Stimulated activated naive CD8-positive, alpha-beta T cell treated with anti-CD3 and anti-CD28 coated beads, Interleukin-15, amount 100 ng/mL, for 72 hours (primary cell): ENCODE measurements around the gene ARID1B.

Experiments
- ATAC-seq: fragments of 150-1000 bp; cut with Tn5 transposase; 2 replicates; pipeline ENCODE4 v1.10.0; 2021; ENCODE audit warnings: mild to moderate bottlenecking, moderate library complexity
- DNase-seq, 2 donors: peaks; one replicate each; pipeline ENCODE4 v3.0.0; 2021 to 2022
- H3K27ac Mint-ChIP-seq, 2 donors: one replicate each; pipeline ENCODE4 v1.8.0; 2022; ENCODE audit warnings: mild to moderate bottlenecking in 2 of 2, mixed read lengths in 2 of 2, moderate library complexity in 2 of 2
- H3K27me3 Mint-ChIP-seq: one replicate; pipeline ENCODE4 v1.8.0; 2022; ENCODE audit warnings: mixed read lengths
- H3K4me1 Mint-ChIP-seq: one replicate; pipeline ENCODE4 v1.8.0; 2022; ENCODE audit warnings: mild to moderate bottlenecking, mixed read lengths
- H3K4me3 Mint-ChIP-seq, 2 donors: one replicate each; pipeline ENCODE4 v1.8.0; 2022; ENCODE audit warnings: mild to moderate bottlenecking in 2 of 2, mixed read lengths in 2 of 2, moderate library complexity in 1 of 2
- H3K9me3 Mint-ChIP-seq, 2 donors: one replicate each; pipeline ENCODE4 v1.8.0; 2022; ENCODE audit warnings: mixed read lengths in 2 of 2

The ARID1B gene

GRCh38 chr6:157161912-157162311 lies 384.7 kb downstream of the ARID1B start:
- H3K27me3 Mint-ChIP-seq = no peaks in the 10 kb centered on the region
- ATAC-seq = no peak
- H3K4me3 Mint-ChIP-seq = no peak overlapping the region
- peak overlapping the region in 1 of 2 donors; percentile 13 for H3K27ac Mint-ChIP-seq
- no peak for DNase-seq
- no peaks in the 10 kb centered on the region for H3K4me1 Mint-ChIP-seq
- H3K9me3 Mint-ChIP-seq = no peaks in the 10 kb centered on the region

- ATAC-seq (no peak), DNase-seq (no peak)
- no peaks in the 10 kb centered on the region for H3K9me3 Mint-ChIP-seq
- no peaks in the 10 kb centered on the region for H3K27me3 Mint-ChIP-seq
- no peak overlapping the region for H3K4me3 Mint-ChIP-seq
- no peaks in the 10 kb centered on the region for H3K4me1 Mint-ChIP-seq
- no peak overlapping the region for H3K27ac Mint-ChIP-seq
Observed at GRCh38 chr6:157162766-157163433, 385.7 kb downstream of the ARID1B start.

GRCh38 chr6:157163434-157164159 lies 386.4 kb downstream of the ARID1B start:
- Mint-ChIP-seq H3K4me1 (no peaks in the 10 kb centered on the region), H3K27ac (peak overlapping the region in 1 of 2 donors; percentile 65), H3K4me3 (no peak overlapping the region), H3K27me3 (no peaks in the 10 kb centered on the region), H3K9me3 (no peaks in the 10 kb centered on the region)
- ATAC-seq (no peak), DNase-seq (no peak)

GRCh38 chr6:157164972-157165371 lies 387.8 kb downstream of the ARID1B start:
- no peak for ATAC-seq
- no peak overlapping the region for H3K4me3 Mint-ChIP-seq
- no peaks in the 10 kb centered on the region for H3K9me3 Mint-ChIP-seq
- H3K4me1 Mint-ChIP-seq = no peaks in the 10 kb centered on the region
- H3K27ac Mint-ChIP-seq = no peak overlapping the region
- no peak for DNase-seq
- no peaks in the 10 kb centered on the region for H3K27me3 Mint-ChIP-seq

- ATAC-seq (no peak), DNase-seq (no peak)
- Mint-ChIP-seq H3K4me1 (no peaks in the 10 kb centered on the region), H3K4me3 (no peak overlapping the region), H3K27me3 (no peaks in the 10 kb centered on the region), H3K27ac (peak overlapping the region in 1 of 2 donors; percentile 48), H3K9me3 (no peaks in the 10 kb centered on the region)
Observed at GRCh38 chr6:157166784-157167183, 389.6 kb downstream of the ARID1B start.

GRCh38 chr6:157167837-157168236 lies 390.7 kb downstream of the ARID1B start:
- Mint-ChIP-seq H3K27me3 (no peaks in the 10 kb centered on the region), H3K27ac (no peak overlapping the region), H3K9me3 (no peaks in the 10 kb centered on the region)

GRCh38 chr6:157168471-157168870 lies 391.3 kb downstream of the ARID1B start:
- DNase-seq = no peak
- H3K27ac Mint-ChIP-seq = no peak overlapping the region
- no peaks in the 10 kb centered on the region for H3K27me3 Mint-ChIP-seq
- no peaks in the 10 kb centered on the region for H3K9me3 Mint-ChIP-seq
- no peaks in the 10 kb centered on the region for H3K4me1 Mint-ChIP-seq
- ATAC-seq = no peak
- no peak overlapping the region for H3K4me3 Mint-ChIP-seq

More at GRCh38 chr6:157167837-157168236, 390.7 kb downstream of the ARID1B start:
- ATAC-seq = no peak
- Mint-ChIP-seq H3K4me3 (no peak overlapping the region), H3K4me1 (no peaks in the 10 kb centered on the region)
- DNase-seq = no peak

- Mint-ChIP-seq H3K27ac (no peak overlapping the region), H3K4me3 (no peak overlapping the region), H3K27me3 (no peaks in the 10 kb centered on the region), H3K9me3 (no peaks in the 10 kb centered on the region), H3K4me1 (no peaks in the 10 kb centered on the region)
- ATAC-seq = no peak
- no peak for DNase-seq
Observed at GRCh38 chr6:157169226-157169625, 392.0 kb downstream of the ARID1B start.

- no peaks in the 10 kb centered on the region for H3K4me1 Mint-ChIP-seq
- no peaks in the 10 kb centered on the region for H3K9me3 Mint-ChIP-seq
- no peak overlapping the region for H3K27ac Mint-ChIP-seq
- DNase-seq (no peak), ATAC-seq (no peak)
- H3K4me3 Mint-ChIP-seq = no peak overlapping the region
- H3K27me3 Mint-ChIP-seq = no peaks in the 10 kb centered on the region
Observed at GRCh38 chr6:157169656-157170055, 392.5 kb downstream of the ARID1B start.

- Mint-ChIP-seq H3K27ac (no peak overlapping the region), H3K9me3 (no peaks in the 10 kb centered on the region), H3K4me3 (no peak overlapping the region), H3K4me1 (no peaks in the 10 kb centered on the region), H3K27me3 (no peaks in the 10 kb centered on the region)
- ATAC-seq = no peak
- no peak for DNase-seq
Observed at GRCh38 chr6:157170535-157170934, 393.4 kb downstream of the ARID1B start.

- H3K4me3 Mint-ChIP-seq = no peak overlapping the region
- no peak for ATAC-seq
- no peaks in the 10 kb centered on the region for H3K9me3 Mint-ChIP-seq
- DNase-seq = no peak
- H3K27me3 Mint-ChIP-seq = no peaks in the 10 kb centered on the region
- no peaks in the 10 kb centered on the region for H3K4me1 Mint-ChIP-seq
- H3K27ac Mint-ChIP-seq = no peak overlapping the region
Observed at GRCh38 chr6:157171801-157172200, 394.6 kb downstream of the ARID1B start.

- ATAC-seq (no peak), DNase-seq (no peak)
- Mint-ChIP-seq H3K9me3 (no peaks in the 10 kb centered on the region), H3K27ac (no peak overlapping the region), H3K4me3 (no peak overlapping the region), H3K27me3 (no peaks in the 10 kb centered on the region), H3K4me1 (no peaks in the 10 kb centered on the region)
Observed at GRCh38 chr6:157172231-157172701, 395.1 kb downstream of the ARID1B start.

GRCh38 chr6:157172830-157173536 lies 395.8 kb downstream of the ARID1B start:
- no peaks in the 10 kb centered on the region for H3K9me3 Mint-ChIP-seq
- H3K27ac Mint-ChIP-seq = no peak overlapping the region
- no peak overlapping the region for H3K4me3 Mint-ChIP-seq
- no peaks in the 10 kb centered on the region for H3K27me3 Mint-ChIP-seq
- no peaks in the 10 kb centered on the region for H3K4me1 Mint-ChIP-seq
- DNase-seq = no peak
- no peak for ATAC-seq

- ATAC-seq (no peak), DNase-seq (no peak)
- no peak overlapping the region for H3K4me3 Mint-ChIP-seq
- no peak overlapping the region for H3K27ac Mint-ChIP-seq
- no peaks in the 10 kb centered on the region for H3K27me3 Mint-ChIP-seq
- H3K9me3 Mint-ChIP-seq = no peaks in the 10 kb centered on the region
- no peaks in the 10 kb centered on the region for H3K4me1 Mint-ChIP-seq
Observed at GRCh38 chr6:157173776-157174175, 396.6 kb downstream of the ARID1B start.

GRCh38 chr6:157174731-157175130 lies 397.6 kb downstream of the ARID1B start:
- Mint-ChIP-seq H3K4me3 (no peak overlapping the region), H3K4me1 (no peaks in the 10 kb centered on the region), H3K27ac (no peak overlapping the region), H3K9me3 (no peaks in the 10 kb centered on the region), H3K27me3 (no peaks in the 10 kb centered on the region)
- no peak for ATAC-seq
- no peak for DNase-seq

- Mint-ChIP-seq H3K4me3 (no peak overlapping the region), H3K4me1 (no peaks in the 10 kb centered on the region), H3K9me3 (no peaks in the 10 kb centered on the region), H3K27ac (no peak overlapping the region), H3K27me3 (no peaks in the 10 kb centered on the region)
- no peak for DNase-seq
- no peak for ATAC-seq
Observed at GRCh38 chr6:157177731-157178336, 400.7 kb downstream of the ARID1B start.
